Lower lobe of right lung (tissue), 2 donors: Measurements from ENCODE around the gene LHX2. TPM values are rescaled to one million over a fixed set of nuclear protein-coding genes. Genes with fewer than 3 reads are reported as not detected.
A peak's percentile ranks its signal among the peaks of the same experiment; 100 is the strongest.

Experiments
- ATAC-seq, 2 donors: fragments of 200-7000 bp; cut with Tn5 transposase; one replicate each; pipeline ENCODE4 v1.9.1; 2020 to 2022; ENCODE audit warnings: mild to moderate bottlenecking in 2 of 2, moderate library complexity in 2 of 2
- DNase-seq: peaks from one replicate; pipeline ENCODE4 v3.0.0-alpha.2; 2020
- H3K27ac ChIP-seq: fragments of 200-600 bp; one replicate; pipeline ENCODE4 v1.8.0; 2022
- H3K27me3 ChIP-seq: fragments of 200-600 bp; one replicate; pipeline ENCODE4 v1.8.0; 2022; ENCODE audit warnings: low read depth
- H3K36me3 ChIP-seq: fragments of 200-600 bp; one replicate; pipeline ENCODE4 v1.8.0; 2022; ENCODE audit warnings: mild to moderate bottlenecking
- H3K4me1 ChIP-seq: fragments of 200-600 bp; one replicate; pipeline ENCODE4 v1.8.0; 2022
- H3K4me3 ChIP-seq: fragments of 200-600 bp; one replicate; pipeline ENCODE4 v1.8.0; 2022; ENCODE audit warnings: mild to moderate bottlenecking
- H3K9me3 ChIP-seq: fragments of 200-600 bp; one replicate; pipeline ENCODE4 v1.8.0; 2022
- CTCF ChIP-seq: fragments of 200-600 bp; IDR thresholded peaks from one replicate; pipeline ENCODE4 v1.8.0; 2022; ENCODE audit warnings: antibody characterized with exemption, mild to moderate bottlenecking
- intact Hi-C: fragments of 100-400 bp; cut with DNase I; formaldehyde crosslinking; loops from one replicate; pipeline ENCODE4 v1.11.0; 2022
- total RNA-seq: library from RNA; stranded (reverse); fragmentation: NEBNext Ultra II Directional; extraction: Animal tissue kit (Norgen Biotek cat#: 25700); gene quantifications from one replicate; pipeline ENCODE4 v1.2.1, GENCODE V29; 2021
- donor health status: DM: no; HTN: yes; CAD: no; lungs with severe emphysema.

Gene LHX2
- total RNA-seq, 1 donor from 2014 or later = not detected

GRCh38 chr9:123997665-123998277, 13.8 kb upstream of the LHX2 start:
- DNase-seq (peak; percentile 81), ATAC-seq (peak; percentile 79 to 80)
- no peak overlapping the region for H3K27ac ChIP-seq
- intact Hi-C loops = no loop called here
- peaks cover 86% of the 10 kb centered on the region for H3K27me3 ChIP-seq
- H3K4me3 ChIP-seq = no peak overlapping the region
- H3K4me1 ChIP-seq = peaks cover 29% of the 10 kb centered on the region
- no peak for TF ChIP-seq CTCF
- no peaks in the 10 kb centered on the region for H3K9me3 ChIP-seq
- H3K36me3 ChIP-seq = no peaks in the 10 kb centered on the region

GRCh38 chr9:123998278-123998925, 13.2 kb upstream of the LHX2 start:
- no peak overlapping the region for H3K27ac ChIP-seq
- DNase-seq (no peak), ATAC-seq (no peak)
- no peak for TF ChIP-seq CTCF
- H3K36me3 ChIP-seq = no peaks in the 10 kb centered on the region
- H3K4me1 ChIP-seq = peaks cover 29% of the 10 kb centered on the region
- H3K9me3 ChIP-seq = no peaks in the 10 kb centered on the region
- no peak overlapping the region for H3K4me3 ChIP-seq
- intact Hi-C loops = no loop called here
- H3K27me3 ChIP-seq = peaks cover 92% of the 10 kb centered on the region

GRCh38 chr9:123998970-123999621, 12.5 kb upstream of the LHX2 start:
- TF ChIP-seq CTCF = no peak
- ATAC-seq = no peak
- Histone ChIP-seq H3K4me1 (peaks cover 29% of the 10 kb centered on the region), H3K36me3 (no peaks in the 10 kb centered on the region), H3K27me3 (peaks cover 93% of the 10 kb centered on the region), H3K9me3 (no peaks in the 10 kb centered on the region), H3K4me3 (peak overlapping the region; percentile 30), H3K27ac (no peak overlapping the region)
- intact Hi-C loops = no loop called here
- DNase-seq = no peak

GRCh38 chr9:123999661-124000060, 11.9 kb upstream of the LHX2 start:
- no peaks in the 10 kb centered on the region for H3K9me3 ChIP-seq
- TF ChIP-seq CTCF = no peak
- DNase-seq (no peak), ATAC-seq (no peak)
- peaks cover 29% of the 10 kb centered on the region for H3K4me1 ChIP-seq
- H3K36me3 ChIP-seq = no peaks in the 10 kb centered on the region
- intact Hi-C loops = no loop called here
- H3K27ac ChIP-seq = no peak overlapping the region
- H3K4me3 ChIP-seq = no peak overlapping the region
- H3K27me3 ChIP-seq = peaks cover 93% of the 10 kb centered on the region

- H3K4me1 ChIP-seq = peaks cover 29% of the 10 kb centered on the region
- H3K27me3 ChIP-seq = peaks cover 93% of the 10 kb centered on the region
- no peak overlapping the region for H3K4me3 ChIP-seq
- no peaks in the 10 kb centered on the region for H3K36me3 ChIP-seq
- DNase-seq (no peak), ATAC-seq (no peak)
- TF ChIP-seq CTCF = no peak
- no peak overlapping the region for H3K27ac ChIP-seq
- intact Hi-C loops = no loop called here
- no peaks in the 10 kb centered on the region for H3K9me3 ChIP-seq
These were observed 11.3 kb upstream of the LHX2 start for GRCh38 chr9:124000161-124000783.
